Liver (tissue), 9 donors: ENCODE results near the gene GPD2. TPM values are rescaled to one million over a fixed set of nuclear protein-coding genes. Genes with fewer than 3 reads are reported as not detected.

Experiments used
- DNase-seq: peaks from one replicate; pipeline ENCODE4 v3.0.0-alpha.2; 2017; ENCODE audit warnings: low spot score
- H3K27ac ChIP-seq, 2 donors: one replicate each; pipeline ENCODE4 v1.7.0; 2013; ENCODE audit warnings: inconsistent platforms in 2 of 2, low read length in 2 of 2, control low read depth in 1 of 2, low read depth in 1 of 2, mild to moderate bottlenecking in 1 of 2
- H3K27me3 ChIP-seq, 4 donors: one replicate each; pipeline versions ENCODE4 v1.6.1 to v1.7.0; 2013; ENCODE audit warnings: low read length in 3 of 4, inconsistent platforms in 1 of 4, mild to moderate bottlenecking in 1 of 4, moderate library complexity in 1 of 4; ENCODE audit not compliant: control insufficient read depth in 4 of 4, insufficient read depth in 4 of 4
- H3K36me3 ChIP-seq, 4 donors: one replicate each; pipeline versions ENCODE4 v1.6.1 to v1.7.0; 2013; ENCODE audit warnings: low read length in 3 of 4, mild to moderate bottlenecking in 3 of 4, low read depth in 1 of 4, moderate library complexity in 1 of 4; ENCODE audit not compliant: control insufficient read depth in 4 of 4, insufficient read depth in 3 of 4
- H3K4me1 ChIP-seq, 4 donors: one replicate each; pipeline versions ENCODE4 v1.6.1 to v1.7.0; 2013; ENCODE audit warnings: low read length in 3 of 4, mild to moderate bottlenecking in 3 of 4, moderate library complexity in 1 of 4; ENCODE audit not compliant: control insufficient read depth in 4 of 4, insufficient read depth in 4 of 4
- H3K4me3 ChIP-seq, 3 donors: one replicate each; pipeline versions ENCODE4 v1.6.1 to v1.7.0; 2013; ENCODE audit warnings: low read length in 3 of 3, control low read depth in 1 of 3, low read depth in 1 of 3, mild to moderate bottlenecking in 1 of 3
- H3K9ac ChIP-seq, 2 donors: one replicate each; pipeline ENCODE4 v1.7.0; 2013; ENCODE audit warnings: low read length in 2 of 2, mild to moderate bottlenecking in 2 of 2, moderate library complexity in 2 of 2, control low read depth in 1 of 2, low read depth in 1 of 2
- H3K9me3 ChIP-seq, 4 donors: one replicate each; pipeline versions ENCODE4 v1.6.1 to v1.7.0; 2013; ENCODE audit warnings: low read length in 3 of 4; ENCODE audit not compliant: control insufficient read depth in 4 of 4
- ATF3 ChIP-seq: IDR thresholded peaks from 2 replicates; pipeline ENCODE4 v1.6.1; 2016; ENCODE audit warnings: antibody characterized with exemption
- EGR1 ChIP-seq, 2 donors: IDR thresholded peaks; 2 replicates each; pipeline ENCODE4 v1.6.1; 2016 to 2018; ENCODE audit warnings: antibody characterized with exemption in 2 of 2, low read depth in 2 of 2
- FOXA1 ChIP-seq: IDR thresholded peaks from 2 replicates; pipeline ENCODE4 v1.6.1; 2016; ENCODE audit warnings: antibody characterized with exemption
- FOXA2 ChIP-seq: IDR thresholded peaks from 2 replicates; pipeline ENCODE4 v1.6.1; 2016; ENCODE audit warnings: antibody characterized with exemption
- GABPA ChIP-seq, 2 donors: IDR thresholded peaks in 1 of 2; conservative IDR thresholded peaks in 1 of 2; 2 replicates each; pipeline ENCODE4 v1.6.1; 2016; ENCODE audit warnings: antibody characterized with exemption in 2 of 2, mild to moderate bottlenecking in 1 of 2, moderate library complexity in 1 of 2
- HNF4A ChIP-seq, 2 donors: conservative IDR thresholded peaks; 2 replicates each; pipeline ENCODE4 v1.6.1; 2016; ENCODE audit warnings: antibody characterized with exemption in 2 of 2, mild to moderate bottlenecking in 2 of 2
- HNF4G ChIP-seq: IDR thresholded peaks from 2 replicates; pipeline ENCODE4 v1.6.1; 2016; ENCODE audit warnings: antibody characterized with exemption
- JUND ChIP-seq, 2 donors: IDR thresholded peaks; 2 replicates each; pipeline ENCODE4 v1.6.1; 2016; ENCODE audit warnings: antibody characterized with exemption in 2 of 2
- NR2F2 ChIP-seq: IDR thresholded peaks from 2 replicates; pipeline ENCODE4 v1.6.1; 2016; ENCODE audit warnings: antibody characterized with exemption
- RAD21 ChIP-seq, 2 donors: IDR thresholded peaks; 2 replicates each; pipeline ENCODE4 v1.6.1; 2016; ENCODE audit warnings: antibody characterized with exemption in 2 of 2, mild to moderate bottlenecking in 2 of 2
- RXRA ChIP-seq, 2 donors: IDR thresholded peaks; 2 replicates each; pipeline ENCODE4 v1.6.1; 2017 to 2018; ENCODE audit warnings: antibody characterized with exemption in 2 of 2, mild to moderate bottlenecking in 1 of 2
- SP1 ChIP-seq: IDR thresholded peaks from 2 replicates; pipeline ENCODE4 v1.6.1; 2018; ENCODE audit warnings: antibody characterized with exemption, mild to moderate bottlenecking
- TAF1 ChIP-seq: conservative IDR thresholded peaks from 2 replicates; pipeline ENCODE4 v1.6.1; 2016; ENCODE audit warnings: antibody characterized with exemption, mild to moderate bottlenecking
- YY1 ChIP-seq: IDR thresholded peaks from 2 replicates; pipeline ENCODE4 v1.6.1; 2016; ENCODE audit warnings: antibody characterized with exemption, mild to moderate bottlenecking
- WGBS: extraction: QIAGEN DNeasy Blood & Tissue Kit; methylation state at CpG from one replicate; pipeline ENCODE4 v1.1.7; 2013; 5-methylcytosine and 5-hydroxymethylcytosine counted together
- polyA plus RNA-seq, 2 donors: library from polyadenylated mRNA; stranded (reverse) in 1 of 2; unstranded in 1 of 2; fragments of 200-250 nt in 1 of 2; fragments of >200 nt in 1 of 2; fragmentation: Nextera tagmentation in 1 of 2; extraction: Ambion mirVana in 1 of 2; gene quantifications; one replicate each; pipeline versions ENCODE4 v1.2.1 to v1.2.3, GENCODE V29; 2013 to 2015
- total RNA-seq, 2 donors: library from RNA; depleted of rRNA; stranded (reverse); fragments of >200 nt; gene quantifications; one replicate each; pipeline ENCODE4 v1.2.3, GENCODE V29; 2014
- TF ChIP-seq, protein P1 (sequence below): IDR thresholded peaks from 2 replicates; pipeline ENCODE4 v1.6.1; 2016; ENCODE audit warnings: antibody characterized with exemption
- TF ChIP-seq, protein P2 (sequence below): fragments of 150-350 bp; IDR thresholded peaks from 2 replicates; pipeline ENCODE4 v1.5.1; 2017; ENCODE audit warnings: improper control_type of control experiment, low read depth, low read length; ENCODE audit not compliant: missing input control
- TF ChIP-seq, protein P3 (sequence below): IDR thresholded peaks from 2 replicates; pipeline ENCODE4 v1.6.1; 2016; ENCODE audit warnings: antibody characterized with exemption, mild to moderate bottlenecking
- donor health status: healthy.
- donor health status: healthy.
- donor health status: healthy.
- donor health status: healthy.
- donor health status: healthy.

Gene GPD2
- total and polyA plus RNA-seq, 4 donors: 1.4 to 14.3 (median 6.1) TPM

DNA sequence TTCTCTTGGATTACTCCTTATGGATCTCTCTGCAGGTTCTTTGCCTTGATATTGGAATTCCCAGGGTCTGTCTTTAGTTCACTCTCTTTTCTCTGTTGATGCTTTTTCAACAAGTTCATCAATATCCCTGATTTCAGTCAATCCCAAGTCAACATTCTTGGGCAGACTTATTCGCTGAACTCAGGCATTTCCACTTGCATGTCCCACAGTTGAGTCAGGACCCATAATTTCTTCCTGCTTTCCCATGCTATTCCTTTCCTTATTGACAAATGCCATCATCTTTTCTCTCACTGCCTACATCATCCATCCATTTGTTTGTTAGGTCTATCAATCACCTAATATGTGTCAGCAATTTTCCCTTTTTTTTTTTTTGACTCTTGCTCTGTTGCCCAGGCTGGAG is 11.6 kb downstream of the GPD2 start:
- peaks cover 0 to 1% (median 0%) of the 10 kb centered on the region in 4 donors for H3K36me3 ChIP-seq
- no peak overlapping the region for H3K9ac ChIP-seq
- H3K4me1 ChIP-seq: peaks cover 0 to 2% (median 0%) of the 10 kb centered on the region in 4 donors
- H3K27ac ChIP-seq: no peak overlapping the region
- no peak for DNase-seq
- TF ChIP-seq RXRA (IDR thresholded peaks at IDR 0.05) (no peak), FOXA2 (no peak), SP1 (no peak), EGR1 (IDR thresholded peaks at IDR 0.05; ENCODE audit: low read depth in 2 of 2) (no peak), ATF3 (no peak), RAD21 (IDR thresholded peaks at IDR 0.05) (no peak), YY1 (no peak)
- TF ChIP-seq, protein P1, sequence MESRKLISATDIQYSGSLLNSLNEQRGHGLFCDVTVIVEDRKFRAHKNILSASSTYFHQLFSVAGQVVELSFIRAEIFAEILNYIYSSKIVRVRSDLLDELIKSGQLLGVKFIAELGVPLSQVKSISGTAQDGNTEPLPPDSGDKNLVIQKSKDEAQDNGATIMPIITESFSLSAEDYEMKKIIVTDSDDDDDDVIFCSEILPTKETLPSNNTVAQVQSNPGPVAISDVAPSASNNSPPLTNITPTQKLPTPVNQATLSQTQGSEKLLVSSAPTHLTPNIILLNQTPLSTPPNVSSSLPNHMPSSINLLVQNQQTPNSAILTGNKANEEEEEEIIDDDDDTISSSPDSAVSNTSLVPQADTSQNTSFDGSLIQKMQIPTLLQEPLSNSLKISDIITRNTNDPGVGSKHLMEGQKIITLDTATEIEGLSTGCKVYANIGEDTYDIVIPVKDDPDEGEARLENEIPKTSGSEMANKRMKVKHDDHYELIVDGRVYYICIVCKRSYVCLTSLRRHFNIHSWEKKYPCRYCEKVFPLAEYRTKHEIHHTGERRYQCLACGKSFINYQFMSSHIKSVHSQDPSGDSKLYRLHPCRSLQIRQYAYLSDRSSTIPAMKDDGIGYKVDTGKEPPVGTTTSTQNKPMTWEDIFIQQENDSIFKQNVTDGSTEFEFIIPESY: no peak
- no peak overlapping the region for H3K4me3 ChIP-seq
- H3K9me3 ChIP-seq: no peaks in the 10 kb centered on the region
- H3K27me3 ChIP-seq: no peaks in the 10 kb centered on the region
- 98% methylated on average over 1 of the region's 1 CpG for WGBS

DNA sequence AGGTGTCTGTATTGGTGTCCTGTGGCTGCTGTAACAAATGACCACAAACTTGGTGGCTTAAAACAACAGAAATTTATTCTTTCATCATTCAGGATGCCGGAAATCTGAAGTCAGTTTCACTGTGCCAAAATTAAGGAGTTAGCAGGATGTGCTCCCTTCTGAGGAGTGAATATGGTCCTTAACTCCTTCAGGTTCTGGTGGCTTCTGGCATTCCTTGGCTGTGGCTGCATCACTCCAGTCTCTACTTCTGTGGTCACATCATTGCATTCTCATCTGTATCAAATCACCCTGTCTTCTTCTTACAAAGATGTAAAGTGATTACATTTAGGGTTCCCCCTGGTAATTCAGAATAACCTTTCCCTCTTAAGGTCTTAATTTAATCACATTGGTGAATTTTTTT is 12.6 kb downstream of the GPD2 start:
- H3K27ac ChIP-seq: no peak overlapping the region
- H3K4me3 ChIP-seq: no peak overlapping the region
- H3K36me3 ChIP-seq: no peaks in the 10 kb centered on the region
- no peak overlapping the region for H3K9ac ChIP-seq
- no peaks in the 10 kb centered on the region for H3K27me3 ChIP-seq
- 90% methylated on average over 1 of the region's 1 CpG for WGBS
- no peaks in the 10 kb centered on the region for H3K9me3 ChIP-seq
- no peak for TF ChIP-seq FOXA2
- no peak for TF ChIP-seq YY1
- no peak for TF ChIP-seq EGR1 (IDR thresholded peaks at IDR 0.05; ENCODE audit: low read depth in 2 of 2)
- TF ChIP-seq HNF4A (conservative IDR thresholded peaks at IDR 0.05): no peak
- TF ChIP-seq FOXA1: no peak
- TF ChIP-seq HNF4G: no peak
- no peak for TF ChIP-seq JUND (IDR thresholded peaks at IDR 0.05)
- no peak for TF ChIP-seq GABPA (IDR thresholded peaks at IDR 0.05 in 1 of 2, conservative IDR thresholded peaks at IDR 0.05 in 1 of 2)
- no peak for TF ChIP-seq TAF1
- TF ChIP-seq RXRA (IDR thresholded peaks at IDR 0.05): no peak
- TF ChIP-seq, protein P2, sequence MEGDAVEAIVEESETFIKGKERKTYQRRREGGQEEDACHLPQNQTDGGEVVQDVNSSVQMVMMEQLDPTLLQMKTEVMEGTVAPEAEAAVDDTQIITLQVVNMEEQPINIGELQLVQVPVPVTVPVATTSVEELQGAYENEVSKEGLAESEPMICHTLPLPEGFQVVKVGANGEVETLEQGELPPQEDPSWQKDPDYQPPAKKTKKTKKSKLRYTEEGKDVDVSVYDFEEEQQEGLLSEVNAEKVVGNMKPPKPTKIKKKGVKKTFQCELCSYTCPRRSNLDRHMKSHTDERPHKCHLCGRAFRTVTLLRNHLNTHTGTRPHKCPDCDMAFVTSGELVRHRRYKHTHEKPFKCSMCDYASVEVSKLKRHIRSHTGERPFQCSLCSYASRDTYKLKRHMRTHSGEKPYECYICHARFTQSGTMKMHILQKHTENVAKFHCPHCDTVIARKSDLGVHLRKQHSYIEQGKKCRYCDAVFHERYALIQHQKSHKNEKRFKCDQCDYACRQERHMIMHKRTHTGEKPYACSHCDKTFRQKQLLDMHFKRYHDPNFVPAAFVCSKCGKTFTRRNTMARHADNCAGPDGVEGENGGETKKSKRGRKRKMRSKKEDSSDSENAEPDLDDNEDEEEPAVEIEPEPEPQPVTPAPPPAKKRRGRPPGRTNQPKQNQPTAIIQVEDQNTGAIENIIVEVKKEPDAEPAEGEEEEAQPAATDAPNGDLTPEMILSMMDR: no peak
- H3K4me1 ChIP-seq: peaks cover 0 to 2% (median 0%) of the 10 kb centered on the region in 4 donors
- no peak for DNase-seq

DNA sequence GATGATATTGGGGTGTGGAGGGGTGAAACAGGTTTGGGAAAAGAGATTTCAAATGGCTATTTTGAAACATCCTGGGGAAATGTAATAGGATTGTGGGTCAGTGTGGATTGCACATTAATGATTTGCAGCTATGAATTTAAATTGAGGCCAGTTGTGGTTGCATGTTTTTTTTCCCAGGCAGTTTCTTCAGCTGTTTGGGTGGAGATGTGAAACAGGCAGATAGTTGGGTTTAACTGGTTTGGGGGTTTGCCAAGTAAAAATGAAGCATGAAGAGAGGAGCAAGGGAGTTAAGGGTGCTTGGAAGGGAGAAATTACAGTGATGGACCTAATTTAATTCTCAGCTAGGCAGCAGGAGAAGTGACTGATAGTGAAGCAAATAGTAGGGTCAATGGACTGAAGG is 16.8 kb downstream of the GPD2 start:
- no peak overlapping the region for H3K27ac ChIP-seq
- no peak for TF ChIP-seq HNF4A (conservative IDR thresholded peaks at IDR 0.05)
- TF ChIP-seq RAD21 (IDR thresholded peaks at IDR 0.05): no peak
- no peak for TF ChIP-seq NR2F2
- no peak for TF ChIP-seq FOXA2
- TF ChIP-seq, protein P3, sequence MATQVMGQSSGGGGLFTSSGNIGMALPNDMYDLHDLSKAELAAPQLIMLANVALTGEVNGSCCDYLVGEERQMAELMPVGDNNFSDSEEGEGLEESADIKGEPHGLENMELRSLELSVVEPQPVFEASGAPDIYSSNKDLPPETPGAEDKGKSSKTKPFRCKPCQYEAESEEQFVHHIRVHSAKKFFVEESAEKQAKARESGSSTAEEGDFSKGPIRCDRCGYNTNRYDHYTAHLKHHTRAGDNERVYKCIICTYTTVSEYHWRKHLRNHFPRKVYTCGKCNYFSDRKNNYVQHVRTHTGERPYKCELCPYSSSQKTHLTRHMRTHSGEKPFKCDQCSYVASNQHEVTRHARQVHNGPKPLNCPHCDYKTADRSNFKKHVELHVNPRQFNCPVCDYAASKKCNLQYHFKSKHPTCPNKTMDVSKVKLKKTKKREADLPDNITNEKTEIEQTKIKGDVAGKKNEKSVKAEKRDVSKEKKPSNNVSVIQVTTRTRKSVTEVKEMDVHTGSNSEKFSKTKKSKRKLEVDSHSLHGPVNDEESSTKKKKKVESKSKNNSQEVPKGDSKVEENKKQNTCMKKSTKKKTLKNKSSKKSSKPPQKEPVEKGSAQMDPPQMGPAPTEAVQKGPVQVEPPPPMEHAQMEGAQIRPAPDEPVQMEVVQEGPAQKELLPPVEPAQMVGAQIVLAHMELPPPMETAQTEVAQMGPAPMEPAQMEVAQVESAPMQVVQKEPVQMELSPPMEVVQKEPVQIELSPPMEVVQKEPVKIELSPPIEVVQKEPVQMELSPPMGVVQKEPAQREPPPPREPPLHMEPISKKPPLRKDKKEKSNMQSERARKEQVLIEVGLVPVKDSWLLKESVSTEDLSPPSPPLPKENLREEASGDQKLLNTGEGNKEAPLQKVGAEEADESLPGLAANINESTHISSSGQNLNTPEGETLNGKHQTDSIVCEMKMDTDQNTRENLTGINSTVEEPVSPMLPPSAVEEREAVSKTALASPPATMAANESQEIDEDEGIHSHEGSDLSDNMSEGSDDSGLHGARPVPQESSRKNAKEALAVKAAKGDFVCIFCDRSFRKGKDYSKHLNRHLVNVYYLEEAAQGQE: no peak
- no peak for TF ChIP-seq ATF3
- H3K36me3 ChIP-seq: no peaks in the 10 kb centered on the region
- H3K9ac ChIP-seq: no peak overlapping the region
- no peak overlapping the region for H3K4me3 ChIP-seq
- peaks cover 0 to 2% (median 0%) of the 10 kb centered on the region in 4 donors for H3K4me1 ChIP-seq
- DNase-seq: no peak
- no peaks in the 10 kb centered on the region for H3K9me3 ChIP-seq
- H3K27me3 ChIP-seq: no peaks in the 10 kb centered on the region
